ENCODE results near the gene REXO1. TPM values are rescaled to one million over a fixed set of nuclear protein-coding genes. Genes with fewer than 3 reads are reported as not detected.

The REXO1 gene
- total and polyA plus RNA-seq, 2 experiments from 2014 or later: 20.2 to 90.1 TPM

DNA sequence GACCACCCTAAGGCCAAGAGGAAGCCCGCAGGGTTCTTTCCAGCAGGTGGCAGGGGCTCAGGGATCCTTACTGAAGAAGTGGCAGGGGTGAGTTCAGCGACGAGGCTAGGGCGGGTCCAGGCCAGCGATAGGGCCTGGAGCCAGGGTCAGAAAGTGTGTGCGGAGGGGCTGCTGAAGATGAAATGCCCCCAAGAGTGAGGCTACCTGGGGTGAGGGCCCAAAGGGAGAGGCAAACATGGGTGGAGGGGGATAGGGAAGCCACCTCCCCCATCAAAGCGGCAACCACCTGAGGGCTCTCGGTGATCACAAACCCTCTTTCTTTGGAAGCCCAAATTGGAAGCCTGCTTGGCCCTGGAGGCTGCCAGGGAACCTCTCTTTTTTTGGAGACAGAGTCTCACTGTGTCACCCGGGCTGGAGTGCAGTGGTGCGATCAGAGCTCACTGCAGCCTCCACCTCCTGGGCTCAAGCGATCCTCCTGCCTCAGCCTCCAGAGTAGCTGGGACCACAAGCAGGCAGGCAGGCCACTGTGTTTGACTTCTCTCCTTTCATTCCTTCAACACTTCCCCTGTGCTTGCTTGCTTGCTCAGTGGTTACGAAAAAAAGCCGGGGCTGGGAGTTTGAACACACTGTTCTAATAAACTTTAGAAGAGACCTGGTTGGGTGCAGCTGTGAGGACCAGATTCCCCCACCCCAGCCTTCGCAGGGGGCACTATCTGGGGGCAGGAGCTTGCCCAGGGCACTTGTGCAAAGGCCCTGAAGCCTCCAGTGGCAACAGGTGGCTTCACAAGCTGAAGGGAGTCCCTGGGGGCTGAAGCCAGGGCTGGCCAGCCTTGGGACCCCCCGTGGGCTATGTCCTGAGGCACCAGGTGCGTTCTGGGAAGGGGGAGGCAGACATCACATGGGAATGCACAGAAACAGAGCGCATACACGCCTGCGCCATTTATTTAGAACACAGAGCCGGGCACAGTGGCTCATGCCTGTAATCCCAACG lies 34.8 kb downstream of the REXO1 start:
- peaks cover 6% of the 10 kb centered on the region; the same call in 1 of the 3 replicates for H3K36me3 Mint-ChIP-seq (ENCODE audit: low read depth)
- Histone ChIP-seq H3K4me2 (peak overlapping the region; percentile 87), H3F3A (replicated peaks; ENCODE audit: low read depth) (0 out of 2 replicates have a peak, but pooled peaks cover 5% of the 10 kb centered on the region), H3K36me3 (ENCODE audit: insufficient read depth) (no peaks in the 10 kb centered on the region; the same call in 1 of the 2 replicates), H2AFZ (no peak overlapping the region), H3K79me2 (replicated peaks; ENCODE audit: insufficient read depth) (no peaks in the 10 kb centered on the region), H3K4me1 (ENCODE audit: insufficient read depth) (no peaks in the 10 kb centered on the region), H3K4me3 (peak overlapping the region; percentile 77), H4K20me1 (replicated peaks; ENCODE audit: insufficient read depth) (no peaks in the 10 kb centered on the region), H3K27ac (ENCODE audit: low read depth) (no peak overlapping the region), H3K27me3 (ENCODE audit: insufficient read depth) (no peaks in the 10 kb centered on the region), H3K9me2 (ENCODE audit: insufficient read depth) (no peaks in the 10 kb centered on the region)
- TF ChIP-seq, protein P1, sequence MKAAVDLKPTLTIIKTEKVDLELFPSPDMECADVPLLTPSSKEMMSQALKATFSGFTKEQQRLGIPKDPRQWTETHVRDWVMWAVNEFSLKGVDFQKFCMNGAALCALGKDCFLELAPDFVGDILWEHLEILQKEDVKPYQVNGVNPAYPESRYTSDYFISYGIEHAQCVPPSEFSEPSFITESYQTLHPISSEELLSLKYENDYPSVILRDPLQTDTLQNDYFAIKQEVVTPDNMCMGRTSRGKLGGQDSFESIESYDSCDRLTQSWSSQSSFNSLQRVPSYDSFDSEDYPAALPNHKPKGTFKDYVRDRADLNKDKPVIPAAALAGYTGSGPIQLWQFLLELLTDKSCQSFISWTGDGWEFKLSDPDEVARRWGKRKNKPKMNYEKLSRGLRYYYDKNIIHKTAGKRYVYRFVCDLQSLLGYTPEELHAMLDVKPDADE (IDR thresholded peaks at IDR 0.05): no peak
- H3K27me3 Mint-ChIP-seq (ENCODE audit: insufficient read depth, low read depth, poor library complexity): peaks cover 18% of the 10 kb centered on the region
- peaks cover 3% of the 10 kb centered on the region; the same call in 2 of the 3 replicates for H3K4me1 Mint-ChIP-seq
- no peak overlapping the region; the same call in 1 of the 2 replicates for H3K27ac Mint-ChIP-seq
- H3K4me3 Mint-ChIP-seq: peak overlapping the region; percentile 83
- no peak for ATAC-seq
- no peak for DNase-seq (ENCODE audit: low spot score)
- H3K9me3 Mint-ChIP-seq: no peaks in the 10 kb centered on the region

DNA sequence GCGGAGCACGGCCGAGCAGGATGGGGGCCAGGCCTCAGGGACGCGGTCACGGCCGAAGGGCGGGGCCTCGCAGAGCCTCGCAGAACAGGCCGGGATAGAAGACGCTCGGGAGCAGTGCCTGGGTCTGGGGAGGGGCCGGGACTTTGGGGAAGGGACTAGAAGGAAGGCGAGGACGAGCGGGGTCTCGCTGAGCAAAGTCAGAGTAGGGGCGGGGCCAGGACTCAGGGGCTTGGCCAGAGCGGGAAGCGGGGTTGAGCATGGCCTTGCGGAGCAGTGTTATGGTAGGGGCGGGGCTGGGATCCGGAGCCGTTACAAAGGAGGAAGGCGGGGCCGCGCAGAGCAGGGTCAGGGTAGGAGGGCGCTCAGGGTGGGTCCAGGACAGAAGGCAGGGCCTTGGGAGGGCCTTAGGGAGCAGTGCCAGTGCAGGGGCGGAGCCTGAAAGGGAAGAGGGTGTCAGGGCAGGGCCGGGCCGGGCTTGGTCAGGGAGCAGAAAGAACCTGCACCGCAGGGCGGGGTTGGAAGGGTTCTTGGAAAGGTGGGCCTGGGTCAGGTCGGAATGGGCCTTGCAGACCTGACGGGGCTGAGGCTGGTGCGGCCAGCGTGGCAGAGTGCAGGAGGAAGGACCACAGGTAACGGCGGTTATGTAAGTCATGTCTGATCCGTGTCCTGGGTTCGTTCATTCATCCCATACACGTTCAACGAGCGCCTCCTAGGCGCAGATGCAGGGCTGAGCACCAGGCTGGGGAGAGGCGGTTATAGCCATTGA lies 35.7 kb downstream of the REXO1 start:
- peak; percentile 86 for ATAC-seq
- 0 out of 3 replicates have a peak, but pooled peaks cover 3% of the 10 kb centered on the region for H3K36me3 Mint-ChIP-seq (ENCODE audit: low read depth)
- peak overlapping the region; percentile 86 for H3K27ac ChIP-seq (ENCODE audit: low read depth)
- H3K9me2 ChIP-seq (ENCODE audit: insufficient read depth): no peaks in the 10 kb centered on the region
- H4K20me1 ChIP-seq (replicated peaks; ENCODE audit: insufficient read depth): no peaks in the 10 kb centered on the region
- peak overlapping the region; percentile 77 for H3K4me3 ChIP-seq
- H3K79me2 ChIP-seq (replicated peaks; ENCODE audit: insufficient read depth): no peaks in the 10 kb centered on the region
- no peaks in the 10 kb centered on the region for H3K36me3 ChIP-seq (ENCODE audit: insufficient read depth)
- H3F3A ChIP-seq (replicated peaks; ENCODE audit: low read depth): 0 out of 2 replicates have a peak, but pooled peaks cover 5% of the 10 kb centered on the region
- peak overlapping the region; percentile 83 for H3K4me3 Mint-ChIP-seq
- no peaks in the 10 kb centered on the region for H3K27me3 ChIP-seq (ENCODE audit: insufficient read depth)
- peaks cover 3% of the 10 kb centered on the region; the same call in 2 of the 3 replicates for H3K4me1 Mint-ChIP-seq
- H3K9me3 Mint-ChIP-seq: no peaks in the 10 kb centered on the region
- H3K4me1 ChIP-seq (ENCODE audit: insufficient read depth): no peaks in the 10 kb centered on the region
- peaks cover 20% of the 10 kb centered on the region for H3K27me3 Mint-ChIP-seq (ENCODE audit: insufficient read depth, low read depth, poor library complexity)
- peak overlapping the region; percentile 87 for H3K4me2 ChIP-seq
- H2AFZ ChIP-seq: peak overlapping the region; percentile 91; the same call in 1 of the 2 replicates
- DNase-seq (ENCODE audit: low spot score): peak; percentile 98
- H3K27ac Mint-ChIP-seq: peak overlapping the region; percentile 96
- TF ChIP-seq EZH2 (IDR thresholded peaks at IDR 0.05; ENCODE audit: low read depth, unreplicated experiment): no peak
- 0 out of 2 replicates have a peak, but pooled peaks have one; percentile 34 for TF ChIP-seq CREB1 (CRISPR knock-in tag; IDR thresholded peaks at IDR 0.05; ENCODE audit: low read depth)
- TF ChIP-seq ZNF331 (CRISPR knock-in tag; IDR thresholded peaks at IDR 0.05; ENCODE audit: low read depth): no peak
- TF ChIP-seq POLR2AphosphoS5 (IDR thresholded peaks at IDR 0.05; ENCODE audit: low read depth): peak; percentile 56; the same call in 1 of the 2 replicates
- TF ChIP-seq, protein P2, sequence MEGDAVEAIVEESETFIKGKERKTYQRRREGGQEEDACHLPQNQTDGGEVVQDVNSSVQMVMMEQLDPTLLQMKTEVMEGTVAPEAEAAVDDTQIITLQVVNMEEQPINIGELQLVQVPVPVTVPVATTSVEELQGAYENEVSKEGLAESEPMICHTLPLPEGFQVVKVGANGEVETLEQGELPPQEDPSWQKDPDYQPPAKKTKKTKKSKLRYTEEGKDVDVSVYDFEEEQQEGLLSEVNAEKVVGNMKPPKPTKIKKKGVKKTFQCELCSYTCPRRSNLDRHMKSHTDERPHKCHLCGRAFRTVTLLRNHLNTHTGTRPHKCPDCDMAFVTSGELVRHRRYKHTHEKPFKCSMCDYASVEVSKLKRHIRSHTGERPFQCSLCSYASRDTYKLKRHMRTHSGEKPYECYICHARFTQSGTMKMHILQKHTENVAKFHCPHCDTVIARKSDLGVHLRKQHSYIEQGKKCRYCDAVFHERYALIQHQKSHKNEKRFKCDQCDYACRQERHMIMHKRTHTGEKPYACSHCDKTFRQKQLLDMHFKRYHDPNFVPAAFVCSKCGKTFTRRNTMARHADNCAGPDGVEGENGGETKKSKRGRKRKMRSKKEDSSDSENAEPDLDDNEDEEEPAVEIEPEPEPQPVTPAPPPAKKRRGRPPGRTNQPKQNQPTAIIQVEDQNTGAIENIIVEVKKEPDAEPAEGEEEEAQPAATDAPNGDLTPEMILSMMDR (conservative IDR thresholded peaks at IDR 0.05; ENCODE audit: low read depth in 2 of 2): peak; percentile 85 to 91
